K562 (cell line): ENCODE measurements around the gene ARMC6.

ENCODE experiments used
- SIRT6 ChIP-seq: IDR thresholded peaks from one replicate; pipeline ENCODE4 v1.6.1; 2012; ENCODE audit warnings: low read depth, mild to moderate bottlenecking, control low read depth, inconsistent platforms, low read length, moderate library complexity
- ZHX1 ChIP-seq: fragments of 150-350 bp; conservative IDR thresholded peaks from 2 replicates; pipeline ENCODE4 v1.6.1; 2014; ENCODE audit warnings: low read length

- TF ChIP-seq SIRT6 (no peak), ZHX1 (no peak)
Observed at GRCh38 chr19:19004144-19004543, 29.3 kb upstream of the ARMC6 start.
